PC-3 (cell line): ENCODE measurements around the gene LILRA2. TPM values are rescaled to one million over a fixed set of nuclear protein-coding genes. Genes with fewer than 3 reads are reported as not detected.

Source experiments
- ATAC-seq: fragments of 200-7000 bp; cut with Tn5 transposase; 2 replicates; pipeline ENCODE4 v1.9.1; 2020; ENCODE audit warnings: mild to moderate bottlenecking, moderate library complexity
- BruUV-seq: library from RNA; stranded (reverse); fragments of 400-500 nt; replicated peaks from 2 replicates; lab custom pipeline; 2021; lab: Mats Ljungman, UMichigan
- CTCF ChIA-PET: fragments of 300-600 bp; sonication (Branson Sonifier 250); formaldehyde crosslinking; loops from one replicate; lab custom pipeline; 2022; ENCODE audit warnings: antibody characterized with exemption; lab: Charles Lee
- POLR2A ChIA-PET: fragments of 300-600 bp; sonication (Branson Sonifier 250); formaldehyde crosslinking; loops from one replicate; lab custom pipeline; 2022; ENCODE audit warnings: antibody characterized with exemption; ENCODE audit not compliant: unreplicated experiment; lab: Charles Lee
- DNase-seq: peaks from one replicate; pipeline ENCODE4 v3.0.0-alpha.2; 2015
- H2AFZ ChIP-seq: fragments of 300-600 bp; sonication (generic); 2 replicates; pipeline ENCODE4 v1.6.0; 2016; ENCODE audit warnings: antibody characterized with exemption, low read length
- H3F3A ChIP-seq: fragments of 300-600 bp; sonication (generic); one replicate; pipeline ENCODE4 v1.6.0; 2017; ENCODE audit warnings: antibody characterized with exemption, low read length, control low read depth, mild to moderate bottlenecking; ENCODE audit not compliant: unreplicated experiment
- H3K27ac ChIP-seq: fragments of 300-600 bp; sonication (generic); 2 replicates; pipeline ENCODE4 v1.5.1; 2016; ENCODE audit warnings: mild to moderate bottlenecking, low read length
- H3K27me3 ChIP-seq: fragments of 300-600 bp; sonication (generic); 2 replicates; pipeline ENCODE4 v1.6.1; 2016; ENCODE audit warnings: low read length, mixed read lengths
- H3K36me3 ChIP-seq: fragments of 300-600 bp; sonication (generic); 2 replicates; pipeline ENCODE4 v1.6.1; 2016; ENCODE audit warnings: low read depth, mixed run types, low read length, mixed read lengths
- H3K4me1 ChIP-seq: fragments of 300-600 bp; sonication (generic); 2 replicates; pipeline ENCODE4 v1.5.1; 2016; ENCODE audit warnings: low read length; ENCODE audit not compliant: insufficient read depth
- H3K4me2 ChIP-seq: fragments of 300-600 bp; sonication (generic); 2 replicates; pipeline ENCODE4 v1.6.0; 2016; ENCODE audit warnings: low read length
- H3K4me3 ChIP-seq: fragments of 300-600 bp; sonication (generic); 2 replicates; pipeline ENCODE4 v1.5.1; 2016; ENCODE audit warnings: mild to moderate bottlenecking, low read length, mixed read lengths
- H3K79me2 ChIP-seq: fragments of 300-600 bp; sonication (generic); 2 replicates; pipeline ENCODE4 v1.6.1; 2017; ENCODE audit warnings: low read length, mixed read lengths
- H3K9ac ChIP-seq: fragments of 300-600 bp; sonication (generic); 2 replicates; pipeline ENCODE4 v1.6.0; 2016; ENCODE audit warnings: mild to moderate bottlenecking, low read length
- H3K9me2 ChIP-seq: fragments of 300-600 bp; sonication (generic); replicated peaks from 2 replicates; pipeline ENCODE4 v1.6.1; 2016; ENCODE audit warnings: mixed run types, low read length, mixed read lengths
- H3K9me3 ChIP-seq: fragments of 300-600 bp; sonication (generic); 2 replicates; pipeline ENCODE4 v1.6.1; 2016; ENCODE audit warnings: low read length, mixed read lengths
- H4K20me1 ChIP-seq: fragments of 300-600 bp; sonication (generic); 2 replicates; pipeline ENCODE4 v1.6.1; 2016; ENCODE audit warnings: low read length, mixed read lengths
- EZH2 ChIP-seq: fragments of 300-600 bp; sonication (generic); IDR thresholded peaks from one replicate; pipeline ENCODE4 v1.6.1; 2017; ENCODE audit warnings: antibody characterized with exemption, mild to moderate bottlenecking, low read length; ENCODE audit not compliant: unreplicated experiment
- EZH2phosphoT487 ChIP-seq: fragments of 300-600 bp; sonication (generic); IDR thresholded peaks from 2 replicates; pipeline ENCODE4 v1.6.1; 2018; ENCODE audit warnings: mild to moderate bottlenecking, antibody characterized with exemption, low read length, borderline replicate concordance
- intact Hi-C: fragments of 100-400 bp; cut with micrococcal nuclease; formaldehyde crosslinking; loops from 2 replicates; pipeline ENCODE4 v1.9.0; 2023
- total RNA-seq: library from RNA; depleted of rRNA; stranded (reverse); fragments of >200 nt; gene quantifications from 2 replicates; pipeline ENCODE4 v1.2.3, GENCODE V29; 2014
- TF ChIP-seq, protein P1 (sequence below): fragments of 300-600 bp; sonication (generic); conservative IDR thresholded peaks from 2 replicates; pipeline ENCODE4 v1.5.1; 2017; ENCODE audit warnings: antibody characterized with exemption, low read depth, mild to moderate bottlenecking, low read length

LILRA2 gene
- total RNA-seq, 1 experiment from 2014 or later = not detected

DNA sequence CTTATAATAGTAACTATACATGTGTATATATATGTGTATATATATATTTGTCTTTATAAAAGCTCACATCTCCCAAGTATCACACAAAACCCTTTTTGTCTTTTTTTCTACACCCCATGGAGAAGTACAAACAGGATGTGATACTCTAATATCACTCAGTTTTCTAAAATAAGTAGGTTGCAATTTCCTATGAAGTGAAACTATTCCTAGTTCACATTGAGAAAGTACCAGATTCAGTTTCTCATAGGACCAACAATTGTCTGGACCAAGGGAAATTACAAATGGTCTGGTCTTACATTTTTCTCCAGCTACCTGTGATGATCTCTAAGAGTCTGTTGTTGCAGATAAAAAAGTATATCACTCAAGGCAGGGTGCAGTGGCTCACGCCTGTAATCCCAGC is 38.8 kb downstream of the LILRA2 start:
- Histone ChIP-seq H3F3A (no peaks in the 10 kb centered on the region), H2AFZ (no peak overlapping the region), H3K4me1 (no peaks in the 10 kb centered on the region), H3K4me3 (no peak overlapping the region), H3K27me3 (peaks cover 66% of the 10 kb centered on the region), H3K79me2 (no peaks in the 10 kb centered on the region), H3K4me2 (no peak overlapping the region), H4K20me1 (no peaks in the 10 kb centered on the region), H3K27ac (no peak overlapping the region), H3K36me3 (no peaks in the 10 kb centered on the region), H3K9me2 (no peaks in the 10 kb centered on the region), H3K9ac (no peak overlapping the region), H3K9me3 (no peaks in the 10 kb centered on the region)
- no TSS peak for BruUV-seq
- intact Hi-C loops = no loop called here
- no peak for DNase-seq
- no peak for ATAC-seq
- TF ChIP-seq EZH2phosphoT487 (no peak), EZH2 (no peak)
- TF ChIP-seq, protein P1, sequence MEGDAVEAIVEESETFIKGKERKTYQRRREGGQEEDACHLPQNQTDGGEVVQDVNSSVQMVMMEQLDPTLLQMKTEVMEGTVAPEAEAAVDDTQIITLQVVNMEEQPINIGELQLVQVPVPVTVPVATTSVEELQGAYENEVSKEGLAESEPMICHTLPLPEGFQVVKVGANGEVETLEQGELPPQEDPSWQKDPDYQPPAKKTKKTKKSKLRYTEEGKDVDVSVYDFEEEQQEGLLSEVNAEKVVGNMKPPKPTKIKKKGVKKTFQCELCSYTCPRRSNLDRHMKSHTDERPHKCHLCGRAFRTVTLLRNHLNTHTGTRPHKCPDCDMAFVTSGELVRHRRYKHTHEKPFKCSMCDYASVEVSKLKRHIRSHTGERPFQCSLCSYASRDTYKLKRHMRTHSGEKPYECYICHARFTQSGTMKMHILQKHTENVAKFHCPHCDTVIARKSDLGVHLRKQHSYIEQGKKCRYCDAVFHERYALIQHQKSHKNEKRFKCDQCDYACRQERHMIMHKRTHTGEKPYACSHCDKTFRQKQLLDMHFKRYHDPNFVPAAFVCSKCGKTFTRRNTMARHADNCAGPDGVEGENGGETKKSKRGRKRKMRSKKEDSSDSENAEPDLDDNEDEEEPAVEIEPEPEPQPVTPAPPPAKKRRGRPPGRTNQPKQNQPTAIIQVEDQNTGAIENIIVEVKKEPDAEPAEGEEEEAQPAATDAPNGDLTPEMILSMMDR = no peak
- CTCF ChIA-PET = no interaction called here
- POLR2A ChIA-PET = no interaction called here

DNA sequence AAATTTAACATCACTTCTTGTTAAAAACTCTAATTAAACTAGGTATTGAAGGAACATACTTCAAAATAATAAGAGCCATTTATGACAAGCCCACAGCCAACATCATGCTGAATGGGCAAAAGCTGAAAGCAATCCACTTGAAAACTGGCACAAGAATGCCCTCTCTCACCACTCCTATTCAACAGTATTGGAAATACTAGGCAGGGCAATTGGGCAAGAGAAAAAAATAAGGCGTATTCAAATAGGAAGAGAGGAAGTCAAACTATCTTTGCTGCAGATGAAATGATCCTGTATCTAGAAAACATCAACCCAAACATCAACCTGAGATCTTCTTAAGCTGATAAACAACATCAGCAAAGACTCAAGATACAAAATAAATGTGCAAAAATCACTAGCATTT is 41.1 kb downstream of the LILRA2 start:
- CTCF ChIA-PET = no interaction called here
- Histone ChIP-seq H2AFZ (no peak overlapping the region), H3K27ac (no peak overlapping the region), H3K9me2 (no peaks in the 10 kb centered on the region), H3K27me3 (peaks cover 44% of the 10 kb centered on the region), H3K79me2 (no peaks in the 10 kb centered on the region), H3K9me3 (0 out of 2 replicates have a peak, but pooled peaks cover 6% of the 10 kb centered on the region), H3K4me1 (no peaks in the 10 kb centered on the region), H3K36me3 (no peaks in the 10 kb centered on the region), H3K9ac (no peak overlapping the region), H3F3A (no peaks in the 10 kb centered on the region), H3K4me3 (no peak overlapping the region), H4K20me1 (no peaks in the 10 kb centered on the region), H3K4me2 (no peak overlapping the region)
- no TSS peak for BruUV-seq
- TF ChIP-seq EZH2phosphoT487 (no peak), EZH2 (no peak)
- TF ChIP-seq, protein P1 = no peak
- POLR2A ChIA-PET = no interaction called here
- ATAC-seq (no peak), DNase-seq (no peak)
- intact Hi-C loops = no loop called here

DNA sequence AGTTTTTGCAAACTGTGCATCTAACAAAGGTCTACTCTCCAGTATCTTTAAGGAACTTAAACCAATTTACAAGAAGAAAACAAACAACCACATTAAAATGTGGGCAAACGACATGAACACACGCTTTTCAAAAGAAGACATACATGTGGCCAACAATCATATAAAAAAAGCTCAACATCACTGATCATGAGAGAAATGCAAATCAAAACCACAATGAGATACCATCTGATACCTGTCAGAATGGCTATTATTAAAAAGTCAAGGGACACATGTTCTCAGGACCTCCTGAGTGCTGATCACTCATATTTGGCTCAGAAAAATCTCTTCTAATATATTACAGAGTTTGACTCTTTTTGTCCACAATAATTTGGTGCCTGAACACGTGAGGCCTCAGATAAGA is 42.5 kb downstream of the LILRA2 start:
- intact Hi-C loops = no loop called here
- DNase-seq (no peak), ATAC-seq (no peak)
- Histone ChIP-seq H2AFZ (no peak overlapping the region), H3K9me2 (no peaks in the 10 kb centered on the region), H3K27me3 (peaks cover 40% of the 10 kb centered on the region), H3K4me1 (no peaks in the 10 kb centered on the region), H3K9ac (no peak overlapping the region), H3K79me2 (no peaks in the 10 kb centered on the region), H3F3A (no peaks in the 10 kb centered on the region), H3K4me2 (no peak overlapping the region), H3K36me3 (no peaks in the 10 kb centered on the region), H3K9me3 (0 out of 2 replicates have a peak, but pooled peaks cover 6% of the 10 kb centered on the region), H4K20me1 (no peaks in the 10 kb centered on the region), H3K27ac (no peak overlapping the region), H3K4me3 (no peak overlapping the region)
- ChIA-PET POLR2A (no interaction called here), CTCF (no interaction called here)
- no TSS peak for BruUV-seq
- TF ChIP-seq EZH2phosphoT487 (no peak), EZH2 (no peak)
- TF ChIP-seq, protein P1 = no peak
